ENCODE measurements around the gene BRCA2.
A peak's percentile ranks its signal among the peaks of the same experiment; 100 is the strongest.

The BRCA2 gene

DNA sequence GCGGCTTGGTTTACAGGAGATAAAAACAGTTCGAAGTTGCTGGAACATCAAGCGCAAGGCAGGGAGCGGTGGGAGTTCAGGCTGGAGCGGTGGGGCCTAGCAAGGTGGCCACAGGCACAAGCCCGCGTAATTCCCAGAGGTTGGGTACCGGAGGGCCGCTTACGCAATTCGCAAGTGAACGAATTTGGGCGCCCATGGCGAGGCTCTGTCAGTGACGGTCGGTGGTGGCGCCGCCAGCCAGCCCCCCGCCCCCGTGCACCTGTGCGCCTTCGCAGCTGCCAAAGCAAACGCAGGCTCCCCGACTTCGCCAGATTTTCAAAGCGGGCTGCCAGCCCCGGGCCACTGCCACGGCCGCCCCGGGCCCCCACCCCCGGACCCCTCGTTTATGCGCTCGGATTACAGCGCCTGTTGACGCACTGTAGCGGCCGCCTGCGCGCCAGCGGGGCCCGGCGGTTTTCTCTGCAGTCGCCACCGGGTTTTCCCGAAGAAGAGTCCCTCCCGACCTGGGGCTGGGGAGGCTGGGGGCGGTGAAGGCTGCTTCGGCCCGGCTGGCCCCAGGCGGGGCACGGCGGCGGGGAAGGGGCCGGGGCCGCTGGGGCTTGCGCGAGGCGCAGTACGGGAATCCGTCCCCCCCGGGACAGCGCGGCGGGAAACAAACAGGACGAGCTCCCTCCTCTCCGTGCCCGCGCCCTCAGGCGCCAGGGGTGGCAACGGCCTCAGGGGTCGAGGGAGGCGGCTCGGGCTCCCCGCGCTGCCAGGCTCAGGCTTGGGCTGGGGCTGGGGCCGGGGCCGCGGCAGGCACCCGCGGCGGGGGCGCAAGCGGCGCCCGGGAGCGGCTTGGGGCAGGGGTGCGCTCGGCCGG is 111.9 kb downstream of the BRCA2 start:
- H3K27me3 ChIP-seq (ENCODE audit: control insufficient read depth, insufficient read depth, low read length), result no peaks in the 10 kb centered on the region
- H3K36me3 ChIP-seq (ENCODE audit: control insufficient read depth, insufficient read depth, low read length), result no peaks in the 10 kb centered on the region
- peak overlapping the region; percentile 79 for H3K4me3 ChIP-seq (ENCODE audit: low read length)
- no peaks in the 10 kb centered on the region for H3K4me1 ChIP-seq (ENCODE audit: control insufficient read depth, insufficient read depth, low read length)
- peak overlapping the region; percentile 88 for H3K9ac ChIP-seq (ENCODE audit: low read length)
- H3K9me3 ChIP-seq (ENCODE audit: control insufficient read depth, low read length), result no peaks in the 10 kb centered on the region

DNA sequence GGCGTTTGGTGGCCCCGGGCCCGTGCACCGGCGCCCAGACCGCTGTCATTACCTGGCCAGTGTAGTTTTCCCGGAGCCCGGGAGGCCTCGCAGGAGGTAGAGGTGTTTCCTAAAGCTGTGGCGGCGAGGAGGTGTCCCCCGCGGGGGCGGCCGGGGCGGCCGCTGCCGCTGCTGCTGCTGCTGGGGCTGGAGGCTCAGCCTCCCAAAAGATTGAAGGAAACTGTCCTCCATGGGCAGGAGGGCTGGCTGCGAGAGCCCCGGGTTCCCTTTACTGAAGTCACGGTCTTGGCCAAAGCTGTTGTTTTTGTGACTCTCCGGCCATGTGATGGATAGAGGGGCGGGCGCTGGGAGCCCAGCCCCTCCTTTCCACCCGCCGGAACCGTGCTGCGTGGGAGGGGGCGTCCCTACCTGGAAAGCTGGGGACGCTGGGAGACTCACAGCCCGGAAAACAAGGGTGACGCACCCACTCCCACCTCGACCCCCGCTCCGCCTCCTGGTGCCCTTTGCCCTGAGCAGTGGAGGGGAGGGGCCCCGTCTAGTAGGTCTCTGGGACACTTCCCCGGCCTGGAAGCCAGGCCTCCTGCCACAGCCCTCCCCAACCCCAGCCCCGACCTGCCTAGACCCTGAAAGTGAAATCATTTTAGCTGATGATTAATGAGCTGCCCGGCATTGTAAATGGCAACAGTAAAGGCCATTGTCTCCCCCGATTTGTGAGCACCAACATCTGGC is 112.7 kb downstream of the BRCA2 start, which contains the start of gene N4BP2L1:
TSS of gene N4BP2L1 (minus strand) at position 279 of the 729 bp plus-strand sequence. CDS start at position 231, 48 bp downstream.
- Histone ChIP-seq H3K9me3 (ENCODE audit: control insufficient read depth, low read length) (no peaks in the 10 kb centered on the region), H3K36me3 (ENCODE audit: control insufficient read depth, insufficient read depth, low read length) (no peaks in the 10 kb centered on the region), H3K27me3 (ENCODE audit: control insufficient read depth, insufficient read depth, low read length) (no peaks in the 10 kb centered on the region), H3K4me3 (ENCODE audit: low read length) (peak within 1 kb of the TSS; percentile 79), H3K9ac (ENCODE audit: low read length) (peak within 1 kb of the TSS; percentile 88), H3K4me1 (ENCODE audit: control insufficient read depth, insufficient read depth, low read length) (no peaks in the 10 kb centered on the region)

DNA sequence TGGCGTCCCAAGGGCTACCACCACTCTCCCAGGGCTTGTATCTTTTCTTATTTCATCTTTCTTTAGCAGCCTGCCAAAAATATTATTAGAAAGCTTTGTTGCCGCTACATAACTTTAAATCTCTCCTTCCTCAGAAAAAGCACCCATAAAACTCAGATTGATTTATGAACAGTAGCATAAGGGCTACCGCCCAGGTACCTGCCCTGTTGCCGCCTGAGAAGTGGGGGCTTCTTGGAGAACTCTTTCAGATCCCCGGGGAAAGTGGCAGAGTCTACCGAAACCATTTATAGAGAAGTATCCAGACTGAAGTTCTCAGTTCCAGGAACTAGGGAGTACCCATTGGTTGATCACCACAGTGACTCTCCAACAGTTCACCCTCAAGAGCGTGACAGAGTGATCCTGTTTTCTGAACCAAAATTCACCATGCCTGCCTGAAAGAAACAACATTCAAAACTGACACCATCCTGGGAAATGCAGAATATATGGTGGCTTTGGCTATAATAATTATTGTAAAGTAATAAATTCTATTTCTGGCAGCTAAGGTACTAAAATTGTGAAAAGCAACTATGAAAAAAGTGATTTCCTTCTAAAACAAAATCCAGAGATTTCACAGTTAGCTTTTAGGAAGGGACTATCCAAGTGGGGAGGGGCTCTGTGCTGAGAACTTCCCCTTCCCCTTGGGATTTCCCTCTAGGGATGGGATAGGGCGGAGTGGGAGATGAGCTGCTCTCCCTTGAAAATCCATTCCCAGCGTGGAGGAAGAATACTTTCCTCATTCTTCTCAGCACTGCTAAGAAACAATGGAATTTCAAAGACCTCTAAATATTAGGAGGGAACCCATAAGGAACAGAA is 113.5 kb downstream of the BRCA2 start:
- peak overlapping the region; percentile 88 for H3K9ac ChIP-seq (ENCODE audit: low read length)
- no peaks in the 10 kb centered on the region for H3K36me3 ChIP-seq (ENCODE audit: control insufficient read depth, insufficient read depth, low read length)
- H3K4me3 ChIP-seq (ENCODE audit: low read length), result peak overlapping the region; percentile 79
- no peaks in the 10 kb centered on the region for H3K9me3 ChIP-seq (ENCODE audit: control insufficient read depth, low read length)
- H3K27me3 ChIP-seq (ENCODE audit: control insufficient read depth, insufficient read depth, low read length), result no peaks in the 10 kb centered on the region
- no peaks in the 10 kb centered on the region for H3K4me1 ChIP-seq (ENCODE audit: control insufficient read depth, insufficient read depth, low read length)

DNA sequence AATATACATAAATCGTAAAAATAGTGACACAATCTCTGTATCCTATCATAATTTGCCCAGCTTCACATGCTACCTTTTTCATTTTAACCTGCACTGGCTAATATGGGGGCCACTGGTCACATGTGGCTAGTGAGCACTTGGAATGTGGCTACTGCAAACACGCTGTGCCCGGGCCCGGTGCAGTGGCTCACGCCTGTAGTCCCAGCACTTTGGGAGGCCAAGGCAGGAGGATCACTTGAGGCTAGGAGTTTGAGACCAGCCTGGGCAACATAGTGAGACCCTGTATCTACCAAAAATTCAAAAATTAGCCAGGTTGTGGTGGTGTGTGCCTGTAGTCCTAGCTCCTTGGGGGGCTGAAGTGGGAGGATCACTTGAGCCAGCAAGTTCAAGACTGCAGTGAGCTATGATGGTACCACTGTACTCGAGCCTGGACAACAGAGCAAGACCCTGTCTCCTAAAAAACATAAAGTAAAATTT is 114.2 kb downstream of the BRCA2 start:
- H3K9me3 ChIP-seq (ENCODE audit: control insufficient read depth, low read length), result no peaks in the 10 kb centered on the region
- no peak overlapping the region for H3K9ac ChIP-seq (ENCODE audit: low read length)
- H3K4me3 ChIP-seq (ENCODE audit: low read length), result no peak overlapping the region
- no peaks in the 10 kb centered on the region for H3K4me1 ChIP-seq (ENCODE audit: control insufficient read depth, insufficient read depth, low read length)
- no peaks in the 10 kb centered on the region for H3K27me3 ChIP-seq (ENCODE audit: control insufficient read depth, insufficient read depth, low read length)
- H3K36me3 ChIP-seq (ENCODE audit: control insufficient read depth, insufficient read depth, low read length), result no peaks in the 10 kb centered on the region

DNA sequence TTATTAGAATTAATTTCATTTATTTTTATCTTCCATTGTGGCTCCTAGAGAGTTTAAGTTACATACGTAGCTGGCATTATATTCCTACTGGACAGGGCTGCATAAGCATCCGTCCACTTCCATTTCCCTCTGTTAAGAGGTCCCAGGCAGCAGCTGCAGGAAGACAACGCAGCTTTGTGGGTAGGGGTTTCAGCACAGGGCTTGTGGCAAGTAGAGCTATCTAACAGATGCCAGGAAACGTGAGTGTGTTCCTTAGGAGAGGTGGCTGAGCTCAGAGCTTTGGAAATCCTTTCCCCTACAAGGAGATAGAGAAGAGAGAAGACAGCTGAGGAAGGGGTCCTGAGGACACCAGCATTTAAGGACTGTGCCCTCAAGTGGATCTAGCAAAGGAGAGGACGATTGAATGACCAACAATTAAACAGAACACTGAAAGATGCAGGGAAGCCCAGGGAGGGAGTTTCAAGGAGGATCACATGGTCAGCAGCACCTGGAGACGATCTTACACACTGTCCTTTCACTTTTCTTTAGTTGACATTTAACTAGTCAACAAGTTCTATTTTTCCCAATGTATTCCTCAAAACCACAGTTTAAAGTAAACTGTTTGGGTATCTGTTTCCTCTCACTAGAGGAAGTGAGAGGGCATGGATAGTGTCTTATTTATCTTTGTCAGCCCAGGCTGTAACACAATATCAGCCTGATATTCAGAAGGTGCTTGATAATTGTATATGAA is 114.9 kb downstream of the BRCA2 start:
- Histone ChIP-seq H3K9me3 (ENCODE audit: control insufficient read depth, low read length) (no peaks in the 10 kb centered on the region), H3K27me3 (ENCODE audit: control insufficient read depth, insufficient read depth, low read length) (no peaks in the 10 kb centered on the region), H3K4me3 (ENCODE audit: low read length) (no peak overlapping the region), H3K36me3 (ENCODE audit: control insufficient read depth, insufficient read depth, low read length) (no peaks in the 10 kb centered on the region), H3K4me1 (ENCODE audit: control insufficient read depth, insufficient read depth, low read length) (no peaks in the 10 kb centered on the region), H3K9ac (ENCODE audit: low read length) (no peak overlapping the region)

DNA sequence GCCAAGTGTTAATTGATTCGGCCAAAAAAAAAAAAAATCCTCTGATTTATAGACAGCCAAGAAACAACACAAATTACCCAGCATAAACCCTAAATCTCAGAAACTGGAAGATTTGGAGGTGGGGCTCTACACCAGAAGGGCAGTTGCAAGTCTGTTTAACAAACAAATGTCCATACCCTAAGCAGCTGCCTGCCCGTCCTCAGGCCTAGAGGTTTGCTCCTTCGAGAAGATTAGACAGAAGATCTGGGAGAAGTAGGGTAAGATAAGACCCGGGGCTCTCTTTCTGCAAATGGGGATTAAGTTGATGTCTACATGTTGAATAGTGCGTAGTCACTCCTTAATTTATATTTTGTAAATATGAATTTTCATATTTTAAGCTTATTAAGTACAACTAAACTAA is 116.1 kb downstream of the BRCA2 start:
- Histone ChIP-seq H3K36me3 (ENCODE audit: control insufficient read depth, insufficient read depth, low read length) (no peaks in the 10 kb centered on the region), H3K4me3 (ENCODE audit: low read length) (no peak overlapping the region), H3K9me3 (ENCODE audit: control insufficient read depth, low read length) (no peaks in the 10 kb centered on the region), H3K9ac (ENCODE audit: low read length) (no peak overlapping the region), H3K4me1 (ENCODE audit: control insufficient read depth, insufficient read depth, low read length) (no peaks in the 10 kb centered on the region), H3K27me3 (ENCODE audit: control insufficient read depth, insufficient read depth, low read length) (no peaks in the 10 kb centered on the region)

DNA sequence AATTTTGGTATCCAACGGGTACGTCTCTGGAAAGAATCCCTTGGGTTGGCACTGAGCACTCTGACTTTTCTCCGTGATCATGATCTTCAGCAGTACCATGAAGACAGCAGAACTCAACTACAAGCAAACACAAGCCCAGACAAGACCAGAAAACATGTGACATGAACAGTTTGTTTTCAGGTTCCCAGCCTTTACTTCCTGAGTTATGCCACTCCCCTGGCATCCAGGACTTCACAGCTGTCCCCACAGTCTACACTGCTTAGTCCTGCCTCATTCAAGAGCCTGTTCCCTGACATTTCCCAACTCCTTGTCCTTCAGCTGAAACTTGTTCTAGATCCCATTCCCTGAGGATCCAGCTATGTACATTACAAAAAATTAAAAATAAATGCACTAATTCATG is 117.5 kb downstream of the BRCA2 start:
- Histone ChIP-seq H3K9me3 (ENCODE audit: control insufficient read depth, low read length) (no peaks in the 10 kb centered on the region), H3K4me1 (ENCODE audit: control insufficient read depth, insufficient read depth, low read length) (no peaks in the 10 kb centered on the region), H3K27me3 (ENCODE audit: control insufficient read depth, insufficient read depth, low read length) (no peaks in the 10 kb centered on the region), H3K36me3 (ENCODE audit: control insufficient read depth, insufficient read depth, low read length) (no peaks in the 10 kb centered on the region), H3K9ac (ENCODE audit: low read length) (no peak overlapping the region), H3K4me3 (ENCODE audit: low read length) (no peak overlapping the region)

DNA sequence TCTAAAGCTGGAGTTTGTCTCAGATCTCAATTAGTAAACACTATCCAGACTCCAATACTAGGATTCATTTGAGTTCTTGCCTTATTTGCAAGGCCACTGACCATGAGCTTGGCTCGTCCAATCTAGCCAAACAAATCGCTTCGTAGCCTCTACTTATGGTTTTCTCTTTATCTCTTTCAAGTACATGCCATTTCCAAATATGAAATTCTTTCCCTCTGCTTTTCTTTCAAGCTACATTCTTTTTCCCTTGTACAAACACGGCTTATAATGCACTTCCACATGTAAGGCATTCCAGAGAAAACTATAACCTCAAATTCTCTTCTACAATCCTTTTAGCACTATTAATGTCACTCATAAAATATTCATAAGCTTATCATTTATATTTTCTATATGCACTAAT is 123.6 kb downstream of the BRCA2 start:
- Histone ChIP-seq H3K9ac (ENCODE audit: low read length) (no peak overlapping the region), H3K36me3 (ENCODE audit: control insufficient read depth, insufficient read depth, low read length) (no peaks in the 10 kb centered on the region), H3K9me3 (ENCODE audit: control insufficient read depth, low read length) (no peaks in the 10 kb centered on the region), H3K27me3 (ENCODE audit: control insufficient read depth, insufficient read depth, low read length) (no peaks in the 10 kb centered on the region), H3K4me1 (ENCODE audit: control insufficient read depth, insufficient read depth, low read length) (no peaks in the 10 kb centered on the region), H3K4me3 (ENCODE audit: low read length) (no peak overlapping the region)

DNA sequence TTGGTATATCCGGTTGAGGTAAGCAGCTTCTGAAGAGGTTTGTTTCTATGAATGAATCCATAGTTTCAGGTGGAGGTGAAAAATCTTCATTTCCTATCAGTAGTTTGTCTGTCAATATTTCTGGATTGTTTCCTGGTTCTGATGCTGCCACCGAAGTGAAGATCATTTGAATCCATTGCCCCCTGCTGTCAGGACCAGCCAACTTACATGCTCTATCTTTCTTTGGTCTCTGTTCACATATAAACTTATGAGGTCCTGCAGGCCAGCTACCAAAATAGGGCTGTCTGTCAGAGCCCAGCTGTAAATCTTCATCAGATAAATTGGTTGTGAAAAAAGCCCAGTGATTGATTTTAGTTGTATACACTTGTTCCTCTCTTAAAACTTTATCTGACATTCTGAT is 127.8 kb downstream of the BRCA2 start:
- no peaks in the 10 kb centered on the region for H3K36me3 ChIP-seq (ENCODE audit: control insufficient read depth, insufficient read depth, low read length)
- no peaks in the 10 kb centered on the region for H3K9me3 ChIP-seq (ENCODE audit: control insufficient read depth, low read length)
- H3K4me3 ChIP-seq (ENCODE audit: low read length), result no peak overlapping the region
- no peaks in the 10 kb centered on the region for H3K27me3 ChIP-seq (ENCODE audit: control insufficient read depth, insufficient read depth, low read length)
- no peaks in the 10 kb centered on the region for H3K4me1 ChIP-seq (ENCODE audit: control insufficient read depth, insufficient read depth, low read length)
- no peak overlapping the region for H3K9ac ChIP-seq (ENCODE audit: low read length)

DNA sequence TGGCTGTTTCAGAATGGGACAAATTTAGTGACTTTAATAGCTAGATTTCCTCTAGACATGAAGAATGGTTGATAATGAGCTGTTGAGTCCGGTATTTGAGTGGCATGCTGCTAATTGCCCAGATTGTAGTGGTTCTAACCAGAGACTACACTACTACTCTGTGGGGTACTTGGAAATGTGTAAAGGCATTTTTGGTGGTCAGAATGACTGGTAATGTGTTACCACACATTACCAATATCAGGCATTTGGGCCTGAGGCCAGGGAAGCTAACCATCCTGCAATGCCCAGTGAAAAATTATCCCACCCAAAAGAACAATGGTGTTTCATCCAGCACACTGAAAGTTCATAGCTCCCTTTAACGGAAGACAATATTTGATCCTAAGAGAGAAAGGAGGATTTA is 130.2 kb downstream of the BRCA2 start:
- Histone ChIP-seq H3K9ac (ENCODE audit: low read length) (no peak overlapping the region), H3K4me1 (ENCODE audit: control insufficient read depth, insufficient read depth, low read length) (no peaks in the 10 kb centered on the region), H3K36me3 (ENCODE audit: control insufficient read depth, insufficient read depth, low read length) (no peaks in the 10 kb centered on the region), H3K27me3 (ENCODE audit: control insufficient read depth, insufficient read depth, low read length) (no peaks in the 10 kb centered on the region), H3K4me3 (ENCODE audit: low read length) (no peak overlapping the region), H3K9me3 (ENCODE audit: control insufficient read depth, low read length) (no peaks in the 10 kb centered on the region)

DNA sequence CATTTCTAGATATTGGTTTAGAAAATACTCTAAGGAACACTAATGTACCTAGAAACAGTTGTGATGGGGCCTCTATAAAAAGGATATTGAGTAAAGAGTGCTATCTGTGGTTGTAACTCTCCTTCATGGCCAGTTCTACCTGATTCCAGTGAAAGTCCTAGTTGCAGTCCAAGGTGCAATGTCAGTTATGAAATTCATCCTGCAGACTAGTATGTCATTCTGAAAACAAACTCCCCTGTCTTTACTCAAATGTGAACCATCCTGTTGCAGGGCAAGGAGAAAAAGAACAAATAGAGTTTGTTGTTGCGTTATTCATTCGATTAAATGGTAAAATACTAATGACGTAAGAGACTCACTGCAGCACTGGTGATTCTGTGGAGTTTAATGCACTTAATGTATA is 130.9 kb downstream of the BRCA2 start:
- Histone ChIP-seq H3K27me3 (ENCODE audit: control insufficient read depth, insufficient read depth, low read length) (no peaks in the 10 kb centered on the region), H3K4me1 (ENCODE audit: control insufficient read depth, insufficient read depth, low read length) (no peaks in the 10 kb centered on the region), H3K9ac (ENCODE audit: low read length) (no peak overlapping the region), H3K36me3 (ENCODE audit: control insufficient read depth, insufficient read depth, low read length) (no peaks in the 10 kb centered on the region), H3K4me3 (ENCODE audit: low read length) (no peak overlapping the region), H3K9me3 (ENCODE audit: control insufficient read depth, low read length) (no peaks in the 10 kb centered on the region)
